Activated CD8-positive, alpha-beta T cell treated with anti-CD3 and anti-CD28 coated beads for 36 hours (primary cell): Measurements from ENCODE around the gene GALC. TPM values are rescaled to one million over a fixed set of nuclear protein-coding genes. Genes with fewer than 3 reads are reported as not detected.

ENCODE experiments used
- ATAC-seq: fragments of 200-7000 bp; cut with Tn5 transposase; one replicate; pipeline ENCODE4 v1.10.0; 2021; ENCODE audit warnings: mild to moderate bottlenecking, moderate library complexity
- CTCF ChIA-PET: fragments of 350-600 bp; sonication (Branson Sonifier 250); formaldehyde crosslinking; loops from one replicate; lab custom pipeline; 2021; ENCODE audit warnings: antibody characterized with exemption; lab: Charles Lee
- POLR2A ChIA-PET: fragments of 350-600 bp; sonication (Branson Sonifier 250); formaldehyde crosslinking; loops from one replicate; lab custom pipeline; 2021; ENCODE audit warnings: antibody characterized with exemption; lab: Charles Lee
- DNase-seq: peaks from one replicate; pipeline ENCODE4 v3.0.0-alpha.2; 2020
- H3K27ac Mint-ChIP-seq: one replicate; pipeline ENCODE4 v1.8.0; 2021; ENCODE audit warnings: mild to moderate bottlenecking, mixed read lengths
- H3K27me3 Mint-ChIP-seq: one replicate; pipeline ENCODE4 v1.8.0; 2021; ENCODE audit warnings: mixed read lengths
- H3K36me3 Mint-ChIP-seq: one replicate; pipeline ENCODE4 v1.8.0; 2021; ENCODE audit warnings: low read depth, mixed read lengths
- H3K4me1 Mint-ChIP-seq: one replicate; pipeline ENCODE4 v1.8.0; 2021; ENCODE audit warnings: low read depth, mixed read lengths
- H3K4me3 Mint-ChIP-seq: one replicate; pipeline ENCODE4 v1.8.0; 2021; ENCODE audit warnings: mild to moderate bottlenecking, moderate library complexity, mixed read lengths
- H3K9me3 Mint-ChIP-seq: one replicate; pipeline ENCODE4 v1.8.0; 2021; ENCODE audit warnings: mixed read lengths
- CTCF ChIP-seq: fragments of 200-600 bp; IDR thresholded peaks from one replicate; pipeline ENCODE4 v1.8.0; 2022; ENCODE audit warnings: antibody characterized with exemption, mild to moderate bottlenecking
- intact Hi-C: fragments of 100-400 bp; cut with micrococcal nuclease; formaldehyde crosslinking; loops from one replicate; pipeline ENCODE4 v1.10.0; 2022
- total RNA-seq, 2 experiments: library from RNA; stranded (reverse); gene quantifications; one replicate each; pipeline ENCODE4 v1.2.3, GENCODE V29; 2021

The GALC gene
- total RNA-seq, 2 experiments from 2014 or later, result 8.6 to 11.3 TPM

DNA sequence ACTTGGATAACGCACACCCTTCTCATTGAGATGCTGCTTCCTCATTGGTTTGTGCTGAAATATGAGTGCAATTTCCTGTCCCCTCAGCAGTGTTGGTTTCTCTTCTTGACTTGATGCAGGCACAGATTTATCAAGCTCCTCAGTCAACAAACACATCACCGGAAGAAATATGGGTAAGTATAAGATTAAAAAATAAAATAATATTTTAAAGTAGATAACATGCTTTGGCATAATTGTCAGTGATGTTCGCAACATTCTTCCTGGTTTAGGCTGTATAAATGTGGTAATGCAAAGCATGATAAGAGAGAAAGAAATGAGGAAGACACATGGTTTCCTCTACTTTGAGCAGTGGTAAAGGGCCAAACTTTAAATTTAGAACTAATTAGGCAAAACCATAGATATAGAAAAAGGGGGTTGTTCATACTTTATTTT, 12.1 kb upstream of the GALC start, which contains the start of gene GPR65:
Gene GPR65 (plus strand): TSS at position 86 of the 432 bp plus-strand sequence. CDS start 5,713 bp downstream, outside the sequence.
- H3K4me1 Mint-ChIP-seq, result peaks cover 56% of the 10 kb centered on the region
- intact Hi-C loops, result loop anchor here (5.0 kb wide), 2 partner anchors 53 to 162 kb away; no protein-coding TSS in a partner anchor
- H3K27me3 Mint-ChIP-seq, result no peaks in the 10 kb centered on the region
- no peaks in the 10 kb centered on the region for H3K9me3 Mint-ChIP-seq
- peak within 1 kb of the TSS; percentile 93 for H3K4me3 Mint-ChIP-seq
- H3K27ac Mint-ChIP-seq, result peak within 1 kb of the TSS; percentile 96
- H3K36me3 Mint-ChIP-seq, result peaks cover 44% of the 10 kb centered on the region
- ATAC-seq (peak; percentile 68), DNase-seq (peak; percentile 64)
- ChIA-PET CTCF (interaction anchor here (1.0 to 2.0 kb wide), 4 partner anchors 9 to 59 kb away, joined by 4 to 11 read pairs (median 8); partner anchors contain the start of gene GALC), POLR2A (interaction anchor here (1.0 to 6.8 kb wide), 2 partner anchors 11 to 15 kb away, joined by 5 to 146 read pairs; partner anchors contain the start of gene GALC)
- TF ChIP-seq CTCF, result no peak

DNA sequence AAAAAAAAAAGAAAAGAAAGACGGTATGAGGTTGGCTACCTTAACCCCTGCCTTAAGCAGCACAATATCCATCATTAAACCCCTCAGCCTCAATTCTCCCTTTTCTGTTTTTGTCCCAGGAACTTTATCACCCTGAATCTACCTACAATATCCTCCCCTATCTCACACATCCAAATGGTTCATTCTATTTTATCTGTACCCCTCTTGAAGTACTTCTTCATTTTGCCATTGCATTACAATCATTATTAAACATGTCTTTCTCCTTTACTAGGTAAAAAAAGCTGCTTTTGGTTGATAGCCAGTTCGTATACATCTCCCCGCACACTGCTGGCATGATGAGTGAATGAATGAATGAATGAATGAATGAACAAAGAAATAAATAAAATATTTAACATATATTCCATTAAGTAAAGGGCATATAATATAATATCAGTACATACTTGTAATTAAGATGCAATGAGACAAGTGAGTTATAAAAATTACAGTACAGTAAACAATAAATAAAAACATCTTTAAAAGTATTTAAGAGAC, 11.6 kb upstream of the GALC start:
- CTCF ChIA-PET, result interaction anchor here (1.0 to 1.8 kb wide), 5 partner anchors 10 to 164 kb away, joined by 3 to 11 read pairs (median 4); partner anchors contain the start of gene GALC
- H3K9me3 Mint-ChIP-seq, result no peaks in the 10 kb centered on the region
- intact Hi-C loops, result loop anchor here (5.0 kb wide), 2 partner anchors 52 to 163 kb away; no protein-coding TSS in a partner anchor
- H3K27me3 Mint-ChIP-seq, result no peaks in the 10 kb centered on the region
- H3K4me1 Mint-ChIP-seq, result peaks cover 53% of the 10 kb centered on the region
- no peak for TF ChIP-seq CTCF
- no peak for DNase-seq
- H3K4me3 Mint-ChIP-seq, result peak overlapping the region; percentile 93
- no peak for ATAC-seq
- peaks cover 42% of the 10 kb centered on the region for H3K36me3 Mint-ChIP-seq
- H3K27ac Mint-ChIP-seq, result peak overlapping the region; percentile 96
- POLR2A ChIA-PET, result interaction anchor here (6.8 kb wide), 1 partner anchor 11 kb away, joined by 146 read pairs; the partner anchor contains the start of gene GALC

- TF ChIP-seq CTCF, result no peak
- POLR2A ChIA-PET, result interaction anchor here (1.0 to 6.8 kb wide), 3 partner anchors 10 to 59 kb away, joined by 3 to 146 read pairs (median 4); partner anchors contain the start of gene GALC
- Mint-ChIP-seq H3K4me1 (peaks cover 50% of the 10 kb centered on the region), H3K36me3 (peaks cover 32% of the 10 kb centered on the region), H3K27me3 (no peaks in the 10 kb centered on the region), H3K9me3 (no peaks in the 10 kb centered on the region), H3K27ac (peak overlapping the region; percentile 84), H3K4me3 (peak overlapping the region; percentile 28)
- no peak for DNase-seq
- no peak for ATAC-seq
- intact Hi-C loops, result no loop called here
- CTCF ChIA-PET, result interaction anchor here (1.1 to 1.2 kb wide), 2 partner anchors 9 to 52 kb away, joined by 3 read pairs; no protein-coding TSS in a partner anchor
Observed at GRCh38 chr14:88003425-88003824, 10.4 kb upstream of the GALC start.

DNA sequence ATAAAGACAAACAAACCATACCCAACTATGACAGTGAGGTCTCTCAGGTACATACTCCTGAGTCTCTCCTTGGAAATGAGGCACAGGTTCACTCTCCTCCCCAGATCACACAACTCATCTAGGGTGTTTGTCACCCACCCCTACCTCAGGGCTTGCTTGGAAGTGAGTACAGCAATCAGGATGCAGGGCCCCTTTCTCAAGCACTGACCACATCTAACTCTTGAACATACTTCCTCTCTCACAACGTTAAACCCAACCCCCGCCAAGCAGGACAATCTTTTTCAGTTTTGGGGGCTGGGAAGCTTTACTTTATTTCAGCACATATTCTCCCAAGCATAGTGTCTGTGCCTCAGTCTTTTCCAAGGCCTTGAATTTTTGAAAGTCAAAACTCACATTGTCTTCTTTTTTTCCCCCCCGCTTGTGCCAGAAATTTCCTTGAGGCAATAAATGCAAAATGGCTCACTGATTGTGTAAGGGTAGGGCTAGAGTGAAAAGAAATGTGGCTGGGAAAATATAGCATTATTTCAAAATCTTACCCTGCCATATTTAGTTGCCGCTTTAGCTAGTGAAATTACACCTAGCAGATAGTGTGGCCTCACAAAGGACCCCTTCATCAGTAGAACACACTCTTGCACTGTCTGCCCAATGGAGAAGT, 9.6 kb upstream of the GALC start:
- peak; percentile 62 for DNase-seq
- ATAC-seq, result peak; percentile 38
- peak overlapping the region; percentile 28 for H3K4me3 Mint-ChIP-seq
- intact Hi-C loops, result no loop called here
- CTCF ChIA-PET, result interaction anchor here (1.2 kb wide), 2 partner anchors 51 to 56 kb away, joined by 3 read pairs; no protein-coding TSS in a partner anchor
- no peak for TF ChIP-seq CTCF
- H3K9me3 Mint-ChIP-seq, result no peaks in the 10 kb centered on the region
- POLR2A ChIA-PET, result interaction anchor here (0.8 to 6.8 kb wide), 4 partner anchors 9 to 58 kb away, joined by 3 to 146 read pairs (median 4); partner anchors contain the start of gene GALC
- peaks cover 43% of the 10 kb centered on the region for H3K4me1 Mint-ChIP-seq
- H3K27ac Mint-ChIP-seq, result peak overlapping the region; percentile 84
- peaks cover 25% of the 10 kb centered on the region for H3K36me3 Mint-ChIP-seq
- no peaks in the 10 kb centered on the region for H3K27me3 Mint-ChIP-seq
